GM12878 (cell line): ENCODE measurements around the gene CTSH. TPM values are rescaled to one million over a fixed set of nuclear protein-coding genes. Genes with fewer than 3 reads are reported as not detected.
A peak's percentile ranks its signal among the peaks of the same experiment; 100 is the strongest.
"Not testable (repeated sequence)": the region's sequence is repeated elsewhere in the genome, so short reads cannot be mapped to it uniquely, and the experiment has no call there.

Source experiments
- ATAC-seq: fragments of 200-7000 bp; cut with Tn5 transposase; 3 replicates; pipeline ENCODE4 v1.9.1; 2020; ENCODE audit warnings: mild to moderate bottlenecking, moderate library complexity
- BruUV-seq: library from RNA; stranded (reverse); fragments of 400-500 nt; replicated peaks from 2 replicates; lab custom pipeline; 2021; lab: Mats Ljungman, UMichigan
- CTCF ChIA-PET: fragments of 300-600 bp; sonication (Branson Sonifier 250); formaldehyde crosslinking; extraction: SDS; loops from one replicate; lab custom pipeline; 2021; ENCODE audit warnings: inconsistent platforms; lab: Yijun Ruan, JAX
- POLR2A ChIA-PET: fragments of 350-600 bp; formaldehyde crosslinking; extraction: SDS; loops from one replicate; lab custom pipeline; 2021; ENCODE audit warnings: inconsistent platforms; lab: Charles Lee
- RAD21 ChIA-PET: fragments of 300-600 bp; sonication (Branson Sonifier 250); formaldehyde crosslinking; loops from one replicate; lab custom pipeline; 2023; ENCODE audit warnings: antibody characterized with exemption; ENCODE audit not compliant: unreplicated experiment; lab: Charles Lee
- SMC1A ChIA-PET: fragments of 300-600 bp; sonication (Branson Sonifier 250); formaldehyde crosslinking; loops from one replicate; lab custom pipeline; 2023; ENCODE audit not compliant: unreplicated experiment, uncharacterized antibody; lab: Charles Lee
- DNase-seq: peaks from one replicate; pipeline ENCODE4 v3.0.0-alpha.2; 2011; ENCODE audit warnings: low read depth, low spot score
- FAIRE-seq: peaks from 3 replicates; lab custom pipeline; 2011; peaks lifted over from hg19 to GRCh38; lab: Jason Lieb, UNC
- H2AFZ ChIP-seq: 2 replicates; pipeline ENCODE4 v1.6.0; 2011; ENCODE audit warnings: low read depth, low read length, control low read depth; ENCODE audit not compliant: control insufficient read depth
- H3K27ac ChIP-seq: 2 replicates; pipeline ENCODE4 v1.5.1; 2011; ENCODE audit warnings: control low read depth; ENCODE audit not compliant: control insufficient read depth, insufficient read depth
- H3K27me3 ChIP-seq, 2 experiments: replicated peaks in 1 of 2; 2 replicates each; pipeline versions ENCODE4 v1.6.0 to v1.6.1; 2011; ENCODE audit warnings: low read length in 1 of 2; ENCODE audit not compliant: control insufficient read depth in 2 of 2, insufficient read depth in 2 of 2
- H3K36me3 ChIP-seq, 2 experiments: 2 replicates each; pipeline ENCODE4 v1.5.1; 2011; ENCODE audit warnings: low read length in 1 of 2; ENCODE audit not compliant: control insufficient read depth in 2 of 2, insufficient read depth in 2 of 2
- H3K4me1 ChIP-seq: 2 replicates; pipeline ENCODE4 v1.6.1; 2011; ENCODE audit warnings: mild to moderate bottlenecking, low read length, moderate library complexity, mixed read lengths; ENCODE audit not compliant: control insufficient read depth, insufficient read depth
- H3K4me2 ChIP-seq: 2 replicates; pipeline ENCODE4 v1.6.0; 2011; ENCODE audit warnings: control low read depth; ENCODE audit not compliant: control insufficient read depth, insufficient read depth
- H3K4me3 ChIP-seq: fragments of 200-600 bp; sonication (generic); 2 replicates; pipeline ENCODE4 v1.5.1; 2016
- H3K79me2 ChIP-seq: 2 replicates; pipeline ENCODE4 v1.6.0; 2011; ENCODE audit warnings: low read length; ENCODE audit not compliant: control insufficient read depth, insufficient read depth
- H3K9ac ChIP-seq: 2 replicates; pipeline ENCODE4 v1.8.0; 2011; ENCODE audit warnings: low read length, control low read depth, mixed read lengths; ENCODE audit not compliant: control insufficient read depth, insufficient read depth
- H3K9me3 ChIP-seq: replicated peaks from 3 replicates; pipeline ENCODE4 v1.5.1; 2011; ENCODE audit warnings: mild to moderate bottlenecking, low read length; ENCODE audit not compliant: control insufficient read depth, insufficient read depth
- H4K20me1 ChIP-seq: 2 replicates; pipeline ENCODE4 v1.6.0; 2011; ENCODE audit not compliant: control insufficient read depth, insufficient read depth
- BACH1 ChIP-seq: fragments of 450-650 bp; IDR thresholded peaks from 2 replicates; pipeline ENCODE4 v1.6.1; 2017; ENCODE audit warnings: mild to moderate bottlenecking, borderline replicate concordance
- POLR2A ChIP-seq: IDR thresholded peaks from 2 replicates; pipeline ENCODE4 v1.6.1; 2011; ENCODE audit warnings: low read depth, mild to moderate bottlenecking, low read length
- POLR2AphosphoS2 ChIP-seq: IDR thresholded peaks from 2 replicates; pipeline ENCODE4 v1.6.1; 2011; ENCODE audit warnings: low read depth, mild to moderate bottlenecking, low read length, improper control_type of control experiment, moderate library complexity
- WGBS: methylation state at CpG from one replicate; pipeline ENCODE4 v1.1.6; 2016; ENCODE audit warnings: low lambda C conversion rate; ENCODE audit not compliant: insufficient replicate concordance, insufficient coverage; ENCODE audit errors: missing lambda C conversion rate; 5-methylcytosine and 5-hydroxymethylcytosine counted together
- in situ Hi-C: fragments of 300-500 bp; cut with MboI; formaldehyde crosslinking; loops from 9 replicates; pipeline ENCODE4 v1.14.3; 2018; ENCODE audit warnings: mixed read lengths
- intact Hi-C: fragments of 100-400 bp; cut with micrococcal nuclease; formaldehyde crosslinking; loops from one replicate; pipeline ENCODE4 v1.14.2; 2022; ENCODE audit not compliant: unreplicated experiment
- polyA plus RNA-seq, 11 experiments: library from polyadenylated mRNA; depleted of rRNA in 4 of 11; unstranded in 6 of 11; stranded (reverse) in 5 of 11; fragments of >200 nt; fragmentation: Nextera tagmentation in 4 of 11; fragmentation: Illumina TruSeq in 1 of 11; extraction: Ambion mirVana in 4 of 11; extraction: Trizol in 1 of 11; gene quantifications; 1 replicate in 1 of 11; 2 replicates in 10 of 11; pipeline versions ENCODE4 v1.2.1 to v1.2.3, GENCODE V29; 2011 to 2016; ENCODE audit warnings: inconsistent platforms in 2 of 11, missing spikeins in 2 of 11, low read depth in 1 of 11
- total RNA-seq, 4 experiments: library from RNA; depleted of rRNA in 3 of 4; stranded (reverse); fragments of >200 nt in 3 of 4; fragmentation: Illumina TruSeq in 1 of 4; extraction: Trizol in 1 of 4; gene quantifications; 2 replicates each; pipeline versions ENCODE4 v1.2.1 to v1.2.3, GENCODE V29; 2013 to 2021

Gene CTSH
- total and polyA plus RNA-seq, 10 of the 15 experiments (the other 5 are each of a cell fraction or from before 2014, with no cell fraction given), result 30.2 to 1,212 (median 519) TPM

- FAIRE-seq (no peak), ATAC-seq (no peak), DNase-seq (no peak)
- ChIA-PET POLR2A (no interaction called here), CTCF (interaction anchor here (2.0 kb wide), 1 partner anchor 19 kb away, joined by 7 read pairs; no protein-coding TSS in a partner anchor), RAD21 (no interaction called here), SMC1A (no interaction called here)
- Histone ChIP-seq H3K9ac (no peak overlapping the region), H3K9me3 (no peaks in the 10 kb centered on the region), H3K4me2 (no peak overlapping the region), H3K79me2 (no peaks in the 10 kb centered on the region), H3K36me3 (peaks cover 50 to 73% of the 10 kb centered on the region in 2 experiments), H2AFZ (no peak overlapping the region), H3K27ac (no peak overlapping the region), H3K4me1 (no peaks in the 10 kb centered on the region), H3K4me3 (no peak overlapping the region), H4K20me1 (no peaks in the 10 kb centered on the region), H3K27me3 (no peaks in the 10 kb centered on the region)
- TF ChIP-seq BACH1 (no peak), POLR2A (peak; percentile 65)
- WGBS, result 90% methylated on average over 16 of the region's 16 CpGs
- in situ Hi-C loops, result no loop called here
- intact Hi-C loops, result no loop called here
- BruUV-seq, result no TSS peak
These were observed 15.1 kb downstream of the CTSH start for GRCh38 chr15:78929536-78930264.

GRCh38 chr15:78928616-78929093, 16.2 kb downstream of the CTSH start:
- H4K20me1 ChIP-seq, result no peaks in the 10 kb centered on the region; the same call in 1 of the 2 replicates
- no peaks in the 10 kb centered on the region for H3K4me1 ChIP-seq
- H3K9ac ChIP-seq, result no peak overlapping the region
- ChIA-PET SMC1A (no interaction called here), POLR2A (interaction anchor here (0.6 kb wide), 2 partner anchors 68 to 647 kb away, joined by 3 read pairs; no protein-coding TSS in a partner anchor), CTCF (no interaction called here), RAD21 (no interaction called here)
- no peak overlapping the region for H2AFZ ChIP-seq
- H3K4me3 ChIP-seq, result no peak overlapping the region
- BruUV-seq, result no TSS peak
- no peaks in the 10 kb centered on the region for H3K79me2 ChIP-seq
- no peaks in the 10 kb centered on the region for H3K27me3 ChIP-seq
- ATAC-seq (no peak), FAIRE-seq (no peak)
- H3K27ac ChIP-seq, result no peak overlapping the region
- peaks cover 51 to 66% of the 10 kb centered on the region in 2 experiments for H3K36me3 ChIP-seq
- WGBS, result 95% methylated on average over 14 of the region's 14 CpGs
- H3K9me3 ChIP-seq, result no peaks in the 10 kb centered on the region
- intact Hi-C loops (no loop called here), in situ Hi-C loops (no loop called here)
- no peak overlapping the region for H3K4me2 ChIP-seq
- TF ChIP-seq POLR2A, result peak; percentile 17; the same call in 1 of the 2 replicates
- no peak for TF ChIP-seq POLR2AphosphoS2
- TF ChIP-seq, all 136 proteins: peak for 1
- DNase-seq, result no peak

GRCh38 chr15:78928176-78928575, 16.7 kb downstream of the CTSH start:
- intact Hi-C loops, RAD21 ChIA-PET, DNase-seq, in situ Hi-C loops, H4K20me1 ChIP-seq, CTCF ChIA-PET, H3K4me1 ChIP-seq, ATAC-seq, H3K9me3 ChIP-seq, H3K9ac ChIP-seq, SMC1A ChIA-PET, BruUV-seq, H2AFZ ChIP-seq, H3K4me3 ChIP-seq, FAIRE-seq, H3K79me2 ChIP-seq, H3K27ac ChIP-seq, H3K27me3 ChIP-seq, H3K4me2 ChIP-seq: not testable (repeated sequence)
- H3K36me3 ChIP-seq, result peaks cover 51 to 62% of the 10 kb centered on the region in 2 experiments
- POLR2A ChIA-PET, result interaction anchor here (0.6 kb wide), 2 partner anchors 68 to 647 kb away, joined by 3 read pairs; no protein-coding TSS in a partner anchor
- 97% methylated on average over 13 of the region's 14 CpGs for WGBS
